ENCODE measurements around the gene TAF11L13.
"Not testable (repeated sequence)": the region's sequence is repeated elsewhere in the genome, so short reads cannot be mapped to it uniquely, and the experiment has no call there.

GRCh38 chr5:17631788-17632187 is at the start of gene TAF11L13:
- TF ChIP-seq CTCF (IDR thresholded peaks at IDR 0.05; ENCODE audit: low read length); EZH2 (IDR thresholded peaks at IDR 0.05; ENCODE audit: borderline replicate concordance, low read length): not testable (repeated sequence)

Data from OCI-LY1 (cell line).